H1 (cell line): ENCODE results near the gene PEAK1. TPM values are rescaled to one million over a fixed set of nuclear protein-coding genes. Genes with fewer than 3 reads are reported as not detected.

ENCODE experiments used
- CTCF ChIA-PET: fragments of 300-600 bp; sonication (Branson Sonifier 250); formaldehyde crosslinking; loops from one replicate; lab custom pipeline; 2021; ENCODE audit not compliant: partially characterized antibody; lab: Charles Lee
- POLR2A ChIA-PET: fragments of 300-600 bp; sonication (Branson Sonifier 250); formaldehyde crosslinking; loops from one replicate; lab custom pipeline; 2021; ENCODE audit warnings: inconsistent platforms; ENCODE audit not compliant: partially characterized antibody; lab: Charles Lee
- DNase-seq, 2 experiments: peaks; one replicate each; pipeline versions ENCODE4 v3.0.0 to v3.0.0-alpha.2; 2010 to 2022; ENCODE audit warnings: low spot score in 2 of 2, low read depth in 1 of 2, mixed read lengths in 1 of 2
- FAIRE-seq: peaks from 2 replicates; lab custom pipeline; 2011; peaks lifted over from hg19 to GRCh38; lab: Jason Lieb, UNC
- H2AFZ ChIP-seq: 2 replicates; pipeline ENCODE4 v1.8.1; 2012; ENCODE audit warnings: low read length, inconsistent platforms
- H2AK5ac ChIP-seq: 2 replicates; pipeline ENCODE4 v1.6.1; 2013; ENCODE audit warnings: low read depth, low read length
- H2BK120ac ChIP-seq: replicated peaks from 2 replicates; pipeline ENCODE3; 2013; ENCODE audit warnings: low read depth, low read length, inconsistent platforms
- H2BK12ac ChIP-seq: 2 replicates; pipeline ENCODE4 v1.6.1; 2013; ENCODE audit warnings: low read depth, low read length
- H2BK15ac ChIP-seq: 2 replicates; pipeline ENCODE4 v1.6.1; 2013; ENCODE audit warnings: low read length
- H2BK20ac ChIP-seq: 2 replicates; pipeline ENCODE4 v1.6.1; 2013; ENCODE audit warnings: low read length
- H2BK5ac ChIP-seq: 2 replicates; pipeline ENCODE4 v1.6.1; 2013; ENCODE audit warnings: low read depth, low read length
- H3K14ac ChIP-seq: 2 replicates; pipeline ENCODE4 v1.6.1; 2013; ENCODE audit warnings: inconsistent platforms; ENCODE audit not compliant: insufficient read length
- H3K18ac ChIP-seq: 2 replicates; pipeline ENCODE4 v1.6.1; 2013; ENCODE audit warnings: low read length; ENCODE audit errors: extremely low read depth
- H3K23ac ChIP-seq: 2 replicates; pipeline ENCODE4 v1.6.1; 2013; ENCODE audit warnings: inconsistent platforms; ENCODE audit not compliant: insufficient read length
- H3K23me2 ChIP-seq: 2 replicates; pipeline ENCODE4 v1.6.1; 2013; ENCODE audit warnings: low read depth, low read length
- H3K27ac ChIP-seq: 2 replicates; pipeline ENCODE4 v1.6.1; 2011; ENCODE audit warnings: low read depth, low read length, inconsistent platforms
- H3K27me3 ChIP-seq, 4 experiments: replicated peaks in 1 of 4; 1 replicate in 1 of 4; 2 replicates in 3 of 4; pipeline versions ENCODE4 v1.6.1 to v1.8.1; 2011 to 2013; ENCODE audit warnings: low read length in 3 of 4, mild to moderate bottlenecking in 3 of 4, inconsistent platforms in 2 of 4, mixed read lengths in 2 of 4, moderate library complexity in 1 of 4; ENCODE audit not compliant: control insufficient read depth in 3 of 4, insufficient read depth in 3 of 4; ENCODE audit errors: extremely low read depth in 1 of 4
- H3K36me3 ChIP-seq, 4 experiments: 2 replicates each; pipeline versions ENCODE4 v1.6.1 to v1.8.1; 2011 to 2013; ENCODE audit warnings: mild to moderate bottlenecking in 4 of 4, low read length in 3 of 4, moderate library complexity in 2 of 4, control low read depth in 1 of 4, inconsistent platforms in 1 of 4; ENCODE audit not compliant: insufficient read depth in 4 of 4, control insufficient read depth in 2 of 4
- H3K4ac ChIP-seq: replicated peaks from 2 replicates; pipeline ENCODE3; 2013; ENCODE audit warnings: low read length, low read depth, mixed read lengths, inconsistent platforms; ENCODE audit not compliant: insufficient read length
- H3K4me1 ChIP-seq, 4 experiments: replicated peaks in 1 of 4; 1 replicate in 1 of 4; 2 replicates in 3 of 4; pipeline versions ENCODE4 v1.6.1 to v1.8.1; 2011 to 2013; ENCODE audit warnings: low read length in 3 of 4, inconsistent platforms in 2 of 4, mixed read lengths in 1 of 4; ENCODE audit not compliant: insufficient read depth in 4 of 4, control insufficient read depth in 3 of 4
- H3K4me2 ChIP-seq, 2 experiments: 2 replicates each; pipeline versions ENCODE4 v1.6.1 to v1.8.1; 2011 to 2013; ENCODE audit warnings: low read depth in 2 of 2, low read length in 2 of 2, control low read depth in 1 of 2, inconsistent platforms in 1 of 2, mild to moderate bottlenecking in 1 of 2; ENCODE audit not compliant: insufficient read depth in 1 of 2
- H3K4me3 ChIP-seq, 4 experiments: fragments of 200-600, 300-600 bp in 1 of 4; sonication (generic), shearing (Covaris generic), sonication (Bioruptor Twin) in 1 of 4; 2 replicates each; pipeline versions ENCODE4 v1.5.1 to v1.8.1; 2011 to 2016; ENCODE audit warnings: low read length in 4 of 4, low read depth in 3 of 4, control low read depth in 2 of 4, inconsistent platforms in 2 of 4, mild to moderate bottlenecking in 2 of 4, mixed read lengths in 1 of 4, moderate library complexity in 1 of 4; ENCODE audit not compliant: insufficient read depth in 2 of 4; ENCODE audit errors: extremely low read depth in 1 of 4
- H3K56ac ChIP-seq: replicated peaks from 2 replicates; pipeline ENCODE3; 2013; ENCODE audit warnings: low read depth, mild to moderate bottlenecking, mixed read lengths, low read length, inconsistent platforms; ENCODE audit not compliant: insufficient read length
- H3K79me1 ChIP-seq: 2 replicates; pipeline ENCODE4 v1.6.1; 2013; ENCODE audit warnings: low read depth, low read length, control low read depth
- H3K79me2 ChIP-seq, 2 experiments: 2 replicates each; pipeline versions ENCODE4 v1.6.1 to v1.8.1; 2012 to 2013; ENCODE audit warnings: low read length in 2 of 2, mild to moderate bottlenecking in 2 of 2, inconsistent platforms in 1 of 2; ENCODE audit not compliant: insufficient read depth in 2 of 2, control insufficient read depth in 1 of 2
- H3K9ac ChIP-seq, 4 experiments: replicated peaks in 1 of 4; 1 replicate in 1 of 4; 2 replicates in 3 of 4; pipeline versions ENCODE4 v1.6.1 to v1.8.1; 2011 to 2013; ENCODE audit warnings: low read depth in 3 of 4, low read length in 3 of 4, control low read depth in 2 of 4, mild to moderate bottlenecking in 2 of 4, moderate library complexity in 2 of 4, inconsistent platforms in 1 of 4; ENCODE audit errors: extremely low read depth in 1 of 4
- H3K9me3 ChIP-seq, 2 experiments: 2 replicates each; pipeline versions ENCODE4 v1.6.1 to v1.8.1; 2012 to 2013; ENCODE audit warnings: mild to moderate bottlenecking in 2 of 2, moderate library complexity in 2 of 2, control low read depth in 1 of 2, inconsistent platforms in 1 of 2, low read depth in 1 of 2, low read length in 1 of 2, mixed read lengths in 1 of 2; ENCODE audit not compliant: insufficient read depth in 2 of 2
- H4K20me1 ChIP-seq, 2 experiments: replicated peaks in 1 of 2; 2 replicates each; pipeline versions ENCODE3 to v1.8.1; 2011 to 2013; ENCODE audit warnings: inconsistent platforms in 2 of 2, low read length in 2 of 2, mild to moderate bottlenecking in 1 of 2; ENCODE audit not compliant: insufficient read depth in 2 of 2, control insufficient read depth in 1 of 2
- H4K5ac ChIP-seq: 2 replicates; pipeline ENCODE4 v1.6.1; 2013; ENCODE audit warnings: low read length, low read depth, mixed read lengths, inconsistent platforms; ENCODE audit not compliant: insufficient read length
- H4K8ac ChIP-seq: 2 replicates; pipeline ENCODE4 v1.8.0; 2013; ENCODE audit warnings: mild to moderate bottlenecking, moderate library complexity, low read length, inconsistent platforms; ENCODE audit not compliant: insufficient read depth; ENCODE audit errors: extremely low read depth
- H4K91ac ChIP-seq: replicated peaks from 2 replicates; pipeline ENCODE3; 2013; ENCODE audit warnings: low read length, mixed read lengths, inconsistent platforms; ENCODE audit not compliant: insufficient read length
- CREB1 ChIP-seq: IDR thresholded peaks from 2 replicates; pipeline ENCODE4 v1.6.1; 2012; ENCODE audit warnings: inconsistent platforms
- CTBP2 ChIP-seq: IDR thresholded peaks from 2 replicates; pipeline ENCODE4 v1.7.0; 2011; ENCODE audit warnings: borderline replicate concordance, mild to moderate bottlenecking, moderate library complexity, mixed read lengths, low read length; ENCODE audit not compliant: insufficient read depth, insufficient read length
- EZH2 ChIP-seq: fragments of 200-600 bp; sonication (generic); IDR thresholded peaks from 2 replicates; pipeline ENCODE4 v1.7.1; 2012; ENCODE audit warnings: low read depth, mild to moderate bottlenecking, moderate library complexity, low read length, inconsistent platforms; ENCODE audit not compliant: severe bottlenecking
- GABPA ChIP-seq: IDR thresholded peaks from 2 replicates; pipeline ENCODE4 v1.6.1; 2011; ENCODE audit warnings: mild to moderate bottlenecking, low read length, moderate library complexity, borderline replicate concordance; ENCODE audit not compliant: insufficient read depth
- HDAC2 ChIP-seq, 2 experiments: fragments of 300-600 bp in 1 of 2; sonication (generic) in 1 of 2; IDR thresholded peaks; 2 replicates each; pipeline ENCODE4 v1.6.1; 2011 to 2012; ENCODE audit warnings: low read depth in 2 of 2, low read length in 2 of 2, mild to moderate bottlenecking in 2 of 2, moderate library complexity in 2 of 2, borderline replicate concordance in 1 of 2, inconsistent platforms in 1 of 2
- JUND ChIP-seq: IDR thresholded peaks from 2 replicates; pipeline ENCODE4 v1.6.1; 2011; ENCODE audit warnings: mild to moderate bottlenecking, improper control_type of control experiment, low read length
- KDM1A ChIP-seq: fragments of 200-600, 300-600 bp; sonication (generic); IDR thresholded peaks from 2 replicates; pipeline ENCODE4 v1.7.1; 2016; ENCODE audit warnings: mild to moderate bottlenecking, low read length, borderline replicate concordance
- NANOG ChIP-seq: IDR thresholded peaks from 2 replicates; pipeline ENCODE4 v1.6.1; 2011; ENCODE audit warnings: low read length, low read depth, mild to moderate bottlenecking, inconsistent platforms; ENCODE audit not compliant: insufficient read depth, poor library complexity, severe bottlenecking
- RBBP5 ChIP-seq: IDR thresholded peaks from 2 replicates; pipeline ENCODE4 v1.7.1; 2012; ENCODE audit warnings: low read depth, mild to moderate bottlenecking, inconsistent platforms, low read length, moderate library complexity, borderline replicate concordance
- SIRT6 ChIP-seq: IDR thresholded peaks from one replicate; pipeline ENCODE4 v1.7.1; 2012; ENCODE audit warnings: low read length, inconsistent platforms
- USF2 ChIP-seq: IDR thresholded peaks from 2 replicates; pipeline ENCODE4 v1.6.1; 2011; ENCODE audit warnings: low read length, improper control_type of control experiment
- YY1 ChIP-seq: IDR thresholded peaks from 2 replicates; pipeline ENCODE4 v1.6.1; 2011; ENCODE audit warnings: low read depth, mild to moderate bottlenecking, low read length
- WGBS, 2 experiments: shearing (Covaris generic) in 1 of 2; methylation state at CpG; one replicate each; pipeline versions ENCODE4 v1.1.6 to v1.1.7; 2013 to 2015; ENCODE audit warnings: low lambda C conversion rate in 2 of 2, mixed read lengths in 2 of 2, inconsistent platforms in 1 of 2, low coverage in 1 of 2, missing lambda C conversion rate in 1 of 2; ENCODE audit not compliant: insufficient replicate concordance in 2 of 2, insufficient coverage in 1 of 2, insufficient read length in 1 of 2; ENCODE audit errors: extremely low coverage in 1 of 2, missing lambda C conversion rate in 1 of 2; 5-methylcytosine and 5-hydroxymethylcytosine counted together
- polyA plus RNA-seq, 7 experiments: library from polyadenylated mRNA; depleted of rRNA in 3 of 7; stranded (reverse) in 5 of 7; unstranded in 2 of 7; fragments of >200 nt in 5 of 7; fragments of 200-250 nt in 2 of 7; gene quantifications; 1 replicate in 5 of 7; 2 replicates in 1 of 7; 4 replicates in 1 of 7; pipeline versions ENCODE4 v1.2.1 to v1.2.3, GENCODE V29; 2011 to 2013; ENCODE audit warnings: missing spikeins in 2 of 7, mixed read lengths in 2 of 7
- total RNA-seq: library from RNA; stranded (reverse); fragmentation: NEBNext Ultra II Directional; extraction: Animal tissue kit (Norgen Biotek cat#: 25700); gene quantifications from 2 replicates; pipeline ENCODE4 v1.2.1, GENCODE V29; 2021

PEAK1 gene
- total and polyA plus RNA-seq, 2 of the 8 experiments (the other 6 are each of a cell fraction or from before 2014, with no cell fraction given), result 8.8 to 44.8 TPM

- H3K18ac ChIP-seq, result no peak overlapping the region
- DNase-seq (no peak), FAIRE-seq (no peak)
- H2AK5ac ChIP-seq, result no peak overlapping the region
- no peaks in the 10 kb centered on the region for H3K36me3 ChIP-seq
- H3K4me2 ChIP-seq, result no peak overlapping the region
- POLR2A ChIA-PET, result no interaction called here
- H2BK120ac ChIP-seq, result no peak overlapping the region
- H2BK20ac ChIP-seq, result no peak overlapping the region
- H2BK15ac ChIP-seq, result no peak overlapping the region
- H3K4ac ChIP-seq, result no peak overlapping the region
- WGBS, 2 experiments, result 78% methylated on average over 7 of the region's 7 CpGs; no CpG with 5 or more reads in 1 of the 2 experiments
- no peak overlapping the region for H4K91ac ChIP-seq
- no peaks in the 10 kb centered on the region for H3K23me2 ChIP-seq
- no peaks in the 10 kb centered on the region for H3K79me2 ChIP-seq
- no peak overlapping the region for H2BK5ac ChIP-seq
- H3K27me3 ChIP-seq, result no peaks in the 10 kb centered on the region
- no peak overlapping the region for H3K23ac ChIP-seq
- H4K8ac ChIP-seq, result no peak overlapping the region
- no peak overlapping the region for H2AFZ ChIP-seq
- H4K5ac ChIP-seq, result no peak overlapping the region
- no peak overlapping the region for H3K56ac ChIP-seq
- H4K20me1 ChIP-seq, result no peaks in the 10 kb centered on the region
- H3K9me3 ChIP-seq, result no peaks in the 10 kb centered on the region
- no peak overlapping the region for H2BK12ac ChIP-seq
- H3K14ac ChIP-seq, result no peak overlapping the region
- H3K4me1 ChIP-seq, result peaks cover 0 to 10% (median 1%) of the 10 kb centered on the region in 4 experiments; a peak in 3 of 7 replicates
- no peaks in the 10 kb centered on the region for H3K79me1 ChIP-seq
- H3K9ac ChIP-seq, result no peak overlapping the region
- H3K27ac ChIP-seq, result no peak overlapping the region
- CTCF ChIA-PET, result interaction anchor here (0.6 to 2.6 kb wide), 6 partner anchors 15 to 379 kb away, joined by 3 to 8 read pairs (median 3); no protein-coding TSS in a partner anchor
- H3K4me3 ChIP-seq, result no peak overlapping the region
- TF ChIP-seq GABPA (no peak), NANOG (no peak), SIRT6 (no peak), EZH2 (no peak), JUND (no peak), YY1 (no peak), CREB1 (no peak), KDM1A (no peak), CTBP2 (no peak), USF2 (no peak), HDAC2 (IDR thresholded peaks at IDR 0.05; ENCODE audit: borderline replicate concordance in 1 of 2, low read depth in 2 of 2, low read length in 2 of 2) (no peak), RBBP5 (no peak)
Observed at GRCh38 chr15:77163781-77164384, 256.0 kb downstream of the PEAK1 start.
